Measurements from ENCODE around the gene ORAI1.
"Not testable (repeated sequence)": the region's sequence is repeated elsewhere in the genome, so short reads cannot be mapped to it uniquely, and the experiment has no call there.

DNA sequence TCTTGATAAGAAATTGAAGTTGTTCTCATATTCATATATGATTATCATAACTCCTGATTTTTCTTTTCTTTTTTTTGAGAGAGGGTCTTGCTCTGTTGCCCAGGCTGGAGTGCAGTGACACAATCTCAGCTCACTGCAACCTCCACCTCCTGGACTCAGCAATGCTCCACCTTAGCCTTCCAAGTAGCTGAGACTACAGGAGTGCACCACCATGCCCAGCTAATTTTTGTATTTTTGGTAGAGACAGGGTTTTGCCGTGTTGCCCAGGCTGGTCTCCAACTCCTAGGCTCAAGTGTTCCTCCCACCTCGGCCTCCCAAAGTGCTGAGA lies 43.0 kb upstream of the ORAI1 start:
- TF ChIP-seq, protein P1, sequence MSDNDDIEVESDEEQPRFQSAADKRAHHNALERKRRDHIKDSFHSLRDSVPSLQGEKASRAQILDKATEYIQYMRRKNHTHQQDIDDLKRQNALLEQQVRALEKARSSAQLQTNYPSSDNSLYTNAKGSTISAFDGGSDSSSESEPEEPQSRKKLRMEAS (IDR thresholded peaks at IDR 0.05; ENCODE audit: low read depth, low read length): not testable (repeated sequence)
- not testable (repeated sequence) for TF ChIP-seq POLR2A (IDR thresholded peaks at IDR 0.05; ENCODE audit: extremely low read depth, insufficient read length); MYC (IDR thresholded peaks at IDR 0.05; ENCODE audit: low read depth, low read length)
- TF ChIP-seq, protein P2, sequence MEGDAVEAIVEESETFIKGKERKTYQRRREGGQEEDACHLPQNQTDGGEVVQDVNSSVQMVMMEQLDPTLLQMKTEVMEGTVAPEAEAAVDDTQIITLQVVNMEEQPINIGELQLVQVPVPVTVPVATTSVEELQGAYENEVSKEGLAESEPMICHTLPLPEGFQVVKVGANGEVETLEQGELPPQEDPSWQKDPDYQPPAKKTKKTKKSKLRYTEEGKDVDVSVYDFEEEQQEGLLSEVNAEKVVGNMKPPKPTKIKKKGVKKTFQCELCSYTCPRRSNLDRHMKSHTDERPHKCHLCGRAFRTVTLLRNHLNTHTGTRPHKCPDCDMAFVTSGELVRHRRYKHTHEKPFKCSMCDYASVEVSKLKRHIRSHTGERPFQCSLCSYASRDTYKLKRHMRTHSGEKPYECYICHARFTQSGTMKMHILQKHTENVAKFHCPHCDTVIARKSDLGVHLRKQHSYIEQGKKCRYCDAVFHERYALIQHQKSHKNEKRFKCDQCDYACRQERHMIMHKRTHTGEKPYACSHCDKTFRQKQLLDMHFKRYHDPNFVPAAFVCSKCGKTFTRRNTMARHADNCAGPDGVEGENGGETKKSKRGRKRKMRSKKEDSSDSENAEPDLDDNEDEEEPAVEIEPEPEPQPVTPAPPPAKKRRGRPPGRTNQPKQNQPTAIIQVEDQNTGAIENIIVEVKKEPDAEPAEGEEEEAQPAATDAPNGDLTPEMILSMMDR (IDR thresholded peaks at IDR 0.05; ENCODE audit: low read depth, low read length): not testable (repeated sequence)

Data from NB4 (cell line).